Body of pancreas (tissue), 4 donors: ENCODE data around the gene ASAP3.

Source experiments
- CTCF ChIP-seq, 7 experiments: fragments of 450-650 bp in 4 of 7; fragments of 200-600 bp in 3 of 7; sonication (generic) in 3 of 7; IDR thresholded peaks; one replicate each; pipeline ENCODE4 v1.5.1; 2016 to 2019; ENCODE audit warnings: antibody characterized with exemption in 7 of 7
- POLR2A ChIP-seq, 3 donors: fragments of 450-650 bp; IDR thresholded peaks; one replicate each; pipeline ENCODE4 v1.6.1; 2016; ENCODE audit warnings: antibody characterized with exemption in 3 of 3, mild to moderate bottlenecking in 2 of 3

DNA sequence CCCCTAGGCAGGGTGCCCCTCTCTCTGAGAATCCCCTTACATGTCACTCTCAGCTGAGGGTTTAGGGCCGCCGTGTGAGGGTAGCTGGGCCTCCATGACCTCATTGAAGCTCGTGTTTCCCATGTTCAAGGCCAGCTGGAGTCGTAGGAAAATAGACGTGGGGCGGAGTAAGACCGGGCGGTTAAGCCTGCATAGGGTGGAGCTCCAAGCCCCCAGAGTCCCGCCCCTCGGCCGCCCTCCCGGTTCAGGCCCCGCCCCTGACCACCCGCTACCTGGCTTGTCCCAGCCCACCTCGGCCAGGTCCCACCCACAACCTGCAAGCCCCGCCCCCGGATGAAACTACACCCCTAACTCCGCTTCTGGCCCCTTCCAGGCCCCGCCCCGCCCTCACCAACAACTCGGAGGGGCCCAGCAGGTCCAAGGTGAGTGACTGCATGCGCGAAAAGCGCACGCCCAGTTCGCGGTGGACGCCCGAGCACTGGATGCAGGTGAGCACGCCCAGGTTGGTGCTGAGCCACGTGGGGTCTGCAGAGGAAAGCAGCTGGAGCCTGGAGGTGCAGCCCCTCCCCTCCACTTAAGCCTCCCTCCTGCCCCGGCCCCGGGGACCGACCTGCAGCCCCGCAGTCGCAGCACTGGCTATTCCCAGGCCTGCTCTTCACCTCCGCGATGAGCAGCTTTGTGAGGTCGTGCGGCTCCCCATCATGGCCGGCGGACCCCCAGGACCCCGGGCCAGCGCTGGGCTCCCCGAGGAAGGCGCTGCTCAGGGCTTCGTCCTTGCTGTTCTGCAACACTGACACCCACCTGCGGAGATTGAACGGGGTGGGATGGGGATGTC is 47.2 kb downstream of the ASAP3 start:
- no peak for TF ChIP-seq CTCF (IDR thresholded peaks at IDR 0.05)
- no peak for TF ChIP-seq POLR2A (IDR thresholded peaks at IDR 0.05)
